NCI-H82 (cell line): ENCODE results near the gene ZNF334.

ENCODE experiments used
- DNase-seq: peaks from one replicate; lab custom pipeline; 2025; lab: John Stamatoyannopoulos, UW

The ZNF334 gene

DNA sequence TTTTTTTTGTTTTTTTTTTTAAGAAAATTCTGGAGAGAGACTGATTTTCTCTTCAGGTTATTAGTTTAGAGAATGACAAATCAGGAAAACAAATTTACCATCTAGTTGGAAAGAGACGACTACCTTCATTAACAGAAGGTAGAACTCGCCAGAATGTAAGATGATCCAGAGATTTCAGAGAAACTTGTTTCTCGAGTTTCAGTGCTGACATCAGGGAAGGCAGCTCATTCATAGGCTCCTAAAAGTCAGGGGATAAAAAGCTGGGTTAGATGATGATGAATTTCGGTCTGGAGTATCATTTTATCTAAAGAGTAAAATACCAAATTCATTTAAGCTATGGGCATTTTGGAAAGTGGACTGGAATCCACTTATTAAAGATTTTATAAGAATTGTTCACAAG, 27.9 kb downstream of the ZNF334 start:
- no peak for DNase-seq

DNA sequence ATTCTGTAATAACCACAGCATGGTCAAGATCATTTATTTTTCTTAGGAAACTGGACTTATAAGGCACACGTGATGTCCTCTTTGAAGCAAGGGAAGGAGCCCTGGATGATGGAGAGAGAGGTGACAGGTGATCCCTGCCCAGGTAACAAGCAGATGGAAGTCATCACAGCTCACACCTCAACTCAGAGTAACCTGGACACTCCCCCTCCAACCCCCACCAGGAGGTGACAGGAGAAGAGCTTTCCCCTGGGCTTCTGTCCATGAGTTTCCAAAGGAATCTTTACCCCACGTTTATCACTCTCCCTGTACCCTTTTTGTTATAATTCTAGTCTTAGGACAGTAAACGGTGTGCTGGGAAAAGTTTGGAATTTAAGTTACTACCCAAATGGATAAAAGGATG, 28.4 kb downstream of the ZNF334 start:
- DNase-seq, result no peak

DNA sequence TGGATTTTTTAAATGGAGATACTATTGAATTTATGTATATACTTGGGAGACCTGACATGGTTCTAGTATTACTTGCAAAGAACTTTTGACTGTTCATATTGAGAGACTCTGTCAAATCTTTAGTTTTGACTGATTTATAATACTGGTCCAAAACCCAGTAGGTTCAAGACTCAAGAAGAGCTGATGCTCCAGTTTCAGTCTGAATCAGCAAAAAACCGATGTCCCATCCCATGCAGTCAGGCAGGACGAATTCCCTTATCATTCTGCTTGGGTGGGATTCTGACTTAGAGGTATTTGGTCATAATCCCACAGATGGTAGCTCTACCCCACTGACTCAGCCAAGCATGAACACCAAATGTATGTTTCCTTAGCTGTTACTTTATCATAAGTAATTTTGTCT, 29.5 kb downstream of the ZNF334 start:
- no peak for DNase-seq

DNA sequence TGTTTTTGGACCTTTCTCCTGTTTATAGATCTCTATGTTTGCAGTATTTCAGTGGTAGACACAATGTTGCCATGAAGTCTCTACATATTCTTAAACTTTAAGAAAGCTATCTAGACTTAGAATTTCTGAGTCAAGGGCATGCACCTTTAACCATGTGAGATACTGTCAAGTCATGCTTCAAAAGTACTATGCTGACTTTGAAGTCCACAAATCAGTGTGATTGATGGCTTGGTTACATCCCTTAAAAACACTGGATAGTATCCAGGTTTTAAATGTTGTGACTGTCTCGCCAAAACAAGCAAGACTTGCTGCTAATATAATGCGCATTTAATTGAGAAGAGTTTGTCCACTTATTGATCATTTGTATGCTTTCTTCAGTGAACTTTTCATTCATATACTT, 30.5 kb downstream of the ZNF334 start:
- no peak for DNase-seq

DNA sequence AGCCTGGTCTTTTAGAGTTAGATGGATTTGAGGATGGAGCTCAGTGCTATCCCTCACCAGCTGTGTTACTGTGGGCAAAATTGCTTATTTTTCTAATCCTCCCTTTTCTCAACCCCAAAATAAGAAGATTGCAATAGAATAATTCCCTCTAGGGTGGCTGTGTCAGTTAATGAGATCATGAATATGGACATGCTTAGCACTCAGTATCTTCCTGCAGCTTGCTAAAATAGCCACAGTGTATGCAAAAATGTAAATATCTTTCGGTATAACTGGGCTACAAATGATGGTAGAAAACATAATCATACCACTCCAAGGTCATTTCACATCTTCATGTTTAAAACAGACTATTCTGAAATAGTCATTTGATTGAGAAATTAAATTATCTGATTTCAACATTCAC, 35.7 kb downstream of the ZNF334 start:
- DNase-seq, result no peak

DNA sequence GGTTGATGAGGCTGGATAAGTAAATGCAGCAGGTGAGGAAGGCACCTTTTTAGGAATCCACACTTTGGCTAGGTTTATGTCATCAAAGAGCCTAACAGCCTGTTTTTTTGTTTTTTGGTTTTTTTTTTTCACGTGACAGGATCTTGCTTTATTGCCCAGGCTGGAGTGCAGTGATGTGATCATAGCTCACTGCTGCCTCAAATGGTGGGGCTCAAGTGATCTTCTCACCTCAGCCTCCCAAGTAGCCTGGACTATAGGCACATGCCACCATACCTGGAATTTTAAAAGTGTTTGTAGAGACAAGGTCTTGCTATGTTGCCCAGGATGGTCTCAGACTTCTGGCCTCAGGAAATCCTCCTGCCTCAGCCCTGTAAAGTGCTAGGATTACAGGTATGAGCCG, 36.1 kb downstream of the ZNF334 start:
- no peak for DNase-seq

DNA sequence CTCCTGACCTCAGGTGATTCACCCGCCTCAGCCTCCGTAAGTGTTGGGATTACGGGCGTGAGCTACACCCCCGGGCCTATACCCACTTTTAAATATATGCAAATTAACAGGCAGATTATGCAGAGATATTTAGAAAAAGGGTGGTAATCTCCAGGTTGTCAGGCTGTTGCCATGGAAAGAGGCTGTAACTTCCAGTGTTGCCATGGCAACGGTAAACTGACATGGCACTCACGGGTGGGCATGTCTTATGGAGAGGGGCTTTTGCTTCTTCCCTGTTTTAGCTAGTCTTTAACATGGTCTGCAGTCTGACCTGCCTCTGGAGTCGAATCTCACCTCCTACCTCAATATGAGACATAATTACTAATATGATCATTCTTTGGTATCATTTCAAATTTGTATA, 44.9 kb downstream of the ZNF334 start:
- no peak for DNase-seq

DNA sequence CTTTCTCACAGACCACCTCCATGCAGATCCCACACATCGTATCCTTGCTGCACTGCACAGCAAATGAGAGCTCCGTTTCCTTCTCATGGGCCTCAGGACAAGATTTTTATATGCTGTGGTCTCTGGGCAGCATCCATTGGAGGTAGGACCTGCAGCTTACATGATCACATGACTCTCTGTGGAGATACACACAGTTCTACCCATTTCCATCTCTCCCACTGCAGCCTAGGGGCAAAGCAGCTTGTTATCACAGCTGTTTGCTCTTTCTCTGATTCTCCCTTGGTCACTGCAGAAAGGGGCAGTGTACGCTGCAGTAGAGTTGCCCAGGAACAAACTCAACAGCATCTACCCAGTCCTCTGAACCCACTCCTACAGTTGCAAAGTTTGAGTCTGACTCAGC, 48.9 kb downstream of the ZNF334 start:
- DNase-seq, result no peak

DNA sequence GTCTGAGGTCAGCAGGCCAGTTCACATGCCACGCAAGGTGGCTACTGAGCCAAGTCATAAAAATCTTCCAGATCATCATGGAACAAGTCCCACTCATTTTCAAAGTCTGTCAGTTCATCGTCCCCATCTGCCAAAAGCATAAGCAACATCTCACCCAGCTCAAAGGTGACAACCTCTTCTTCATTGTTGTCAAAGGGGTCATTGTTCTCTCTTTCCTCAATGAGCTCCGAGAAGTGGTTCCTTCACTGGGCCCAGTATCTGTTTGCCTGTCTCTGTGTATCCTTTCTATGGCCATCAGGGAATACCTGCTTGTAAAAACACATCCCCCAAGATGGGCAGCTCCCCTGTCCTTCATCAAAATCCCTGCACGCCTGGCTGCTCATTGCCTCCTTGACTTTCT, 49.5 kb downstream of the ZNF334 start:
- no peak for DNase-seq

DNA sequence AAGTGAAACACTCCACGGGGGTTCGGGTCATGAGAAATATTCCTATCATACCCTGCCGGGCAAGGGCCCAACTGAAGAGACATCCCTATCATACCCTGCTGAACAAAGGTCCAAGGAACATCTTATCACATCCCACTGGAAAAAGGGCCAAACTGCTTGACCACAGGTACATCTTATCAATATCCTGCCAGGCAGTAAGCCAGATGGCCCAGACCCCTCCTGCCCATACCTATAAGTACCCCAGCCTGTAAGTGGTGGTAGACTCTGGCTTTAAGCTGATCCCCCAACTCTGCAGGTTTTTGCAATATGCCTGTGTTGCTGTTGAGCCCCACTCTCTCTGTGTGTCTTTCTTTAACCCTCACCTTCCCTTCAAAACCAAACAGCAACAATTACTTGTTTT, 51.6 kb downstream of the ZNF334 start:
- no peak for DNase-seq

DNA sequence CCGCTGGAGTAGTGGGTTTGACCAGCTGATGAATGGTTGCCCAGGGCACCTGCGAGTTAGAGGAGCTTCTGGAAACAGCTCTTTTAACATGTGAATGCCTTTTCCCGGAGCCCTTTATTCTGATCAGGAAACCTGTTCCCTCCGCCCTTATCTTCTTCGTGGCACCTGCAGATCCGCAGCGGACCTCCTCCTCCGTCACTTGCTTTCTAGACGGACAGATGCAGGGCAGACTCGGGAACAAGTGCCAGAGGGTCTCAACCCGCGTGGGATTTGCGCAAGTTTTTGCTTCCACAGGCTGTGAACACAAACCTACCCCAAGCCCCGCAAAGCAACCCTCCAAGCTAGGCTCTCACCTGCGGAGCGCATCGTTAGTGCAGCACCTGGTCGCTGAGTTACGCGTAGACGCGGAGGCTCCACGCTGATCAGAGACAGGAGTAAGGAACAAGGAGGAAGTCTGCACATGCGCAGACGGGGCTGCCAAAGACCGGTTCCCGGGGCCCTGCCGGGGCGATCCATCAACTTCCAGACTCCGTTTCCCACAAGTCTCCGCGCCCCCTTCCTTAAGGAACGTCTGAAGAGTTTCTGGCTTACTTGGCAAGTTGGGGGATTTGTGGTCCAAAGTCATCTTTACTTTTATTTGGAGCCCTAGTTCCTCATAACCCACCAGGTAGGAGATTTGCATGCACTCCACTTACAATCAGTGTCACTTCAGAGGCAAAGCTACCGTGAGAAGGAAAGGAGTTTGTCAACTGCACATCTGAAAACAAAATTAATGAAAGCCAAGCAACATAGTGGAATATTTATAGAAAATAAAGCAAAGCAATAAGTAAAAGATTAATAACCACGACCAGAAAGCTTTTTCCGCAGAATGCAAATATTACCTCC, 54.3 kb downstream of the ZNF334 start:
- peak; percentile 63 for DNase-seq

DNA sequence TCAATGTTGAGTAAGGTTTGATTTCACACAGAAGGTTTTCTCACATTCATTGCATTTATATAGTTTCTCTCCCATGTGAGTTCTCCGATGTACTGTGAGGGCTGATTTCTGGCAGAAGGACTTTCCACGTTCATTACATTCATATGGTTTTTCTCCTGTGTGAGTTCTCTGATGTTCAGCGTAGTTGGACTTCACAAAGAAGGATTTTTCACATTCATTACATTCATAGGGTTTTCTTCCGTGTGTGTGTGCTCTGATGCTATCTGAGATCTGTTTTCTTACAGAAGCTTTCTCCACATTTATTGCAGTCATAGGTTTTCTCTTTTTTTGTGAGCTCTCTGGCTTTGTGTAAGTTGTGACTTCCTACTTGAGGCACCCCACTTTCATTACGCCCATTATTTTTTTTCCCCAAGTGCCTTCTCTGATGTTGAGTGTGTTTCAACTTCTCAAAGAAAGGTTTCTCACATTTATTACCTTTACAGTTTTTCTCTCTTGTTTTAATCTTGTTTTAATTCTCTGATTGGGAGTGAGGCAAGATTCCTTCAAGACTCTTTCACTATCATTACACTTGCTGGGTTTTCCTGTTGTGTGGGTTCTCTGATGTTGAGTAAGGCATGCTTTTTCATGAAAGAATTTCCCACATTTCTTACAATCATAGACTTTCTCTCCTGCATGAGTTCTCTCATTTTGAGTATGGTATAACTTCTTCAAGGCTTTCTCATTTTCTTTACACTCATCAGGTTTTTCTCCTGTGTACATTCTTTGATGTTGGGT, 56.9 kb downstream of the ZNF334 start:
- no peak for DNase-seq

DNA sequence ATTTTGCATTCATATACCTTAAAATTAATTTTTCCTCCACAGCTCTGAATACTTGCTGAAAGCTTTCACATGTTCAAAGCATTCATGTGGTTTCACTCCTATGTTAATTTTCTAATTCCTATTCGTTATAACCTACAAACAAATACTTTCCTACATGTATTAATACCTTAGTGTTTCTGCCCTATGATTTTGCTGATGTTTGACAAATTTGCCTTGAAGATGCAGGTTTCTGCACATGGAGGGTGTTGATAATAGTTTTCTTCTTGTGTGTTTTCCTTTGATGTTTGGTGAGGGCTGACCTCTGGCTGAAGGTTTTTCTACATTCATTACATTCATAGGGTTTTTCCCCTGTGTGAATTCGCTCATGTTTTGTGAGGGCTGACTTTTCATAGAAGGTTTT, 57.6 kb downstream of the ZNF334 start:
- DNase-seq, result no peak
